ENCODE data around the gene FGF2.
A peak's percentile ranks its signal among the peaks of the same experiment; 100 is the strongest.

Gene FGF2

GRCh38 chr4:122882857-122883735 is 56.5 kb downstream of the FGF2 start:
- no peak for DNase-seq (ENCODE audit: extremely low spot score, insufficient read length, low read depth)
- FAIRE-seq = no peak

DNA sequence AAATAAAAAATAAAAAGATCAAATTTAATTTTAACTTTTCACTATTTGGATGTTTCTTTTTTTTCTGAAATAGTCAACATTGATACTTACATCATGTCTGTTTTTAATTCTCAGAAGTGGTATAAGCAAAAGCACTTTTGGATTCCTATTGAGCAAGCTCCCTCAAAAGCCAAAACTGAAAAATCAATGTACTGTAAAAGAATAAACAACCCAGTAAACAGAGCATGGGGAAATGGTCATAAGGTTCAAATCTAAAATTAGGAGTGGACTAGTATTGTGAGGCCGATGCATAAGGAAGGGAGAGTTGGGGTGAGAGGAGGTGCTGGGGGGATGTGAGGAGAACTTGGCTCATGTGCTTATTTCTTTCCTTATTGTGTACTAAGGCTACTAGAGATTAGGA is 57.9 kb downstream of the FGF2 start:
- FAIRE-seq = no peak
- DNase-seq (ENCODE audit: extremely low spot score, insufficient read length, low read depth) = no peak

DNA sequence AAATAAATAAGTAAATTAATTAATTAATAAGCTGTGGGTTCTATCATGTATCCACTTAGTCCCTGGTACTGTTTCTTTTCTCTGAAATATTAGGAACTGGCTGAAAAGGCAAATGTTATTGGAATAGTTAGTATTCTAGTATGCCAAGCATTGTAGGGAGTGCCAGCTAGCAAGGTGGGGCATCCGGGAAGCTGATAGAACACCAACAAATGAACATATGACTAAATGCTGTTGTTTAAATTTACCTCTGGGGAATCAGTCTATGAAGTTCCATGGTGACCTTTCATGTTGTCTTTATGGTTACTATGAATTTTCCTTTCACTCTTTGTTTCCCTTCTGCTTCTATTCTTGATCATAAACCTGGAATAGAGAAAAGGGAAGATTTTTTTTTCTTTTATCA is 63.1 kb downstream of the FGF2 start:
- DNase-seq (ENCODE audit: extremely low spot score, insufficient read length, low read depth) (no peak), FAIRE-seq (no peak)

DNA sequence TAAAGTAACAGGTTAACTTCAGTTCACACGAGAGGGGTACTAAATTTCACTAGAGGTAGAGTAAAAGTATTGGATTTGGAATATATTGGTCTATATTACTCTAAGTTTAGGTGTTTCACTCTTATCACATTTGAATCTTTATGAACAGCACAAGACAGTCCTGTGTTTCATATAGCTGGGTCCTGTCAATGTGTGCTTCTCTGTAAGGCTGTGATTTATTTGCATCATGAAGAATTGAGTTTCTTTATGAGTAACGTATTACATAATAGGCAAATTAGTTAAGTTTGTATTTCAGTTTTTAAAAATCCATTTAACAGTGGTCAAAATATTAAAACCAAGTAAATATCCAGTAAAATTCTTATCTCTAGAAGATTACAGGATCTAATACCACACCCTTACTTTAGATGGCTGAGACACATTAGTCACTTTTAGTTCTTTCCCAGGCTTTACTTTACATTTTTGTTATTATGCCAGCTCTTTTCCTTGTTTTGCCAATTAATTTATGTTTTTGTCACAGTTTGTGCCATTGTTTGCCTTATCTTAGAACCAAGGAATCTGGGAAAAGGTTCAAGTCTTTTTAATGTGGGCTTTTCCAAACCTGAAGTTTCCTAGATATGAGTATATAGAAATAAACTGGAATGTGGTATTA is 63.6 kb downstream of the FGF2 start:
- DNase-seq (ENCODE audit: extremely low spot score, insufficient read length, low read depth) (no peak), FAIRE-seq (no peak)

DNA sequence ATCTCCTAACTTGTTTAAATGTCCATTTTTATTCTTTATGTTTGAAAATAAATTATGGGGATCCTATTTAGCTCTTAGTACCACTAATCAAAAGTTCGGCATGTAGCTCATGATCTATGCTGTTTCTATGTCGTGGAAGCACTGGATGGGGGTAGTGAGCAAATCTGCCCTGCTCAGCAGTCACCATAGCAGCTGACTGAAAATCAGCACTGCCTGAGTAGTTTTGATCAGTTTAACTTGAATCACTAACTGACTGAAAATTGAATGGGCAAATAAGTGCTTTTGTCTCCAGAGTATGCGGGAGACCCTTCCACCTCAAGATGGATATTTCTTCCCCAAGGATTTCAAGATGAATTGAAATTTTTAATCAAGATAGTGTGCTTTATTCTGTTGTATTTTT is 68.2 kb downstream of the FGF2 start:
- FAIRE-seq = no peak
- no peak for DNase-seq (ENCODE audit: extremely low spot score, insufficient read length, low read depth)

DNA sequence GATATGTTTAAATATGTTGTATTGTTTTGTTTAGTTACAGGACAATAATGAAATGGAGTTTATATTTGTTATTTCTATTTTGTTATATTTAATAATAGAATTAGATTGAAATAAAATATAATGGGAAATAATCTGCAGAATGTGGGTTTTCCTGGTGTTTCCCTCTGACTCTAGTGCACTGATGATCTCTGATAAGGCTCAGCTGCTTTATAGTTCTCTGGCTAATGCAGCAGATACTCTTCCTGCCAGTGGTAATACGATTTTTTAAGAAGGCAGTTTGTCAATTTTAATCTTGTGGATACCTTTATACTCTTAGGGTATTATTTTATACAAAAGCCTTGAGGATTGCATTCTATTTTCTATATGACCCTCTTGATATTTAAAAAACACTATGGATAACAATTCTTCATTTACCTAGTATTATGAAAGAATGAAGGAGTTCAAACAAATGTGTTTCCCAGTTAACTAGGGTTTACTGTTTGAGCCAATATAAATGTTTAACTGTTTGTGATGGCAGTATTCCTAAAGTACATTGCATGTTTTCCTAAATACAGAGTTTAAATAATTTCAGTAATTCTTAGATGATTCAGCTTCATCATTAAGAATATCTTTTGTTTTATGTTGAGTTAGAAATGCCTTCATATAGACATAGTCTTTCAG is 68.8 kb downstream of the FGF2 start:
- FAIRE-seq = no peak
- DNase-seq (ENCODE audit: extremely low spot score, insufficient read length, low read depth) = no peak

DNA sequence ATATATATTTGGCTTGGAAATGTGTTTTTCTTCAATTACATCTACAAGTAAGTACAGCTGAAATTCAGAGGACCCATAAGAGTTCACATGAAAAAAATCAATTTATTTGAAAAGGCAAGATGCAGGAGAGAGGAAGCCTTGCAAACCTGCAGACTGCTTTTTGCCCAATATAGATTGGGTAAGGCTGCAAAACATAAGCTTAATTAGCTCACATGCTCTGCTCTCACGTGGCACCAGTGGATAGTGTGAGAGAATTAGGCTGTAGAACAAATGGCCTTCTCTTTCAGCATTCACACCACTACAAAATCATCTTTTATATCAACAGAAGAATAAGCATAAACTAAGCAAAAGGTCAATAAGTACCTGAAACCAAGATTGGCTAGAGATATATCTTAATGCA is 69.6 kb downstream of the FGF2 start:
- DNase-seq (ENCODE audit: extremely low spot score, insufficient read length, low read depth) = no peak
- peak; percentile 5 for FAIRE-seq

DNA sequence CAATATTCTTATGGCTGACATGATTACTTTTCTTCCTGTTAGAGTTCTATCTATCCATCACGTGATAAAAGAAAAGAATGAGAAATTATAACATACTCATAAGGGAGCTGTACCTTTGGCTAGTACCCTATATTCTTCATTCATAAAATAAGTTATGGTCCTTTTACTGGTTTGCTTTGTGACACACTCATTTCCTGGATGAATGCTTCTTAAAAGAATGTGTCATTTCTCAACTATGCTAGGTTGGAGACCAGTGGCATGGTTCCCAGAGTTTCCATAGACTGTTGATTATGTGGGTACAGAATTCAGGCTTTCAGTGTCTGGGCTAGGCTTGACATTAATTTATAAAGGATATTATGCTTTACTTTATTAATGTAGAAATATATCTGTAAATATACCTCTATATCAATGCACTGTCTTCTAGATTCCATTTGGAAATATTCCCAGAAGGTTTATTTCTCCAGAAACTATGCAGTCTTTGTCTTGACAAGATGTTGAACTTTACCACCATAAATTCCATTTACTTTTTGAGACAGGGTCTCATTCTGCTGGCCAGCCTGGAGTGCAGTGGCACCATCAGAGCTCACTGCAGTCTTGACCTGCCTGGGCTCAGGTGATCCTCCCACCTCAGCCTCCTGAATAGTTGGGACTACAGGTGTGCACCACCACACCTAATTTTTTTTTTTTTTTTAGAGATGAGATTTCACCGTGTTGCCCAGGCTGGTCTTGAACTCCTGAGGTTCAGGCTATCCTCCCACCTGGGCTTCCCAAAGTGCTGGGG is 71.9 kb downstream of the FGF2 start:
- DNase-seq (ENCODE audit: extremely low spot score, insufficient read length, low read depth) (no peak), FAIRE-seq (no peak)

- no peak for FAIRE-seq
- DNase-seq (ENCODE audit: extremely low spot score, insufficient read length, low read depth) = no peak
Observed at GRCh38 chr4:122899682-122900081, 73.1 kb downstream of the FGF2 start.

DNA sequence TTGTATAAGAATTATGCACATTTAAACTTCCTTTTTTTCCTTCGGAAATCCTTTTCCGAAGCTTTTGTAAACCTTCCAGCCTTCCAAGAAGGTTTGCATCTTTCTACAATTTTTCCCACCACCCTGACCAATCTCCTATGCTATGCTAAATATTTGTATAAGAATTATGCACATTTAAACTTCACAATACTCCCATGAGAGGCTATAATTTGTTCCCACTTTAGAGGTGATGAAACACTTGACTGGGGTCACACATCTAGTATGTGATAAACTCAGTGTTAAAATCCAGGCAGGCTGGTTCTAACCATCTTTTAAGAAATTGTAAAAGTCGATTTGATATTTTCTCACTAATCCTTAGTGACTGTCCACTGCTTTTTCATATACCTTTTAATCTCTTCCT is 73.7 kb downstream of the FGF2 start:
- FAIRE-seq (no peak), DNase-seq (ENCODE audit: extremely low spot score, insufficient read length, low read depth) (no peak)

DNA sequence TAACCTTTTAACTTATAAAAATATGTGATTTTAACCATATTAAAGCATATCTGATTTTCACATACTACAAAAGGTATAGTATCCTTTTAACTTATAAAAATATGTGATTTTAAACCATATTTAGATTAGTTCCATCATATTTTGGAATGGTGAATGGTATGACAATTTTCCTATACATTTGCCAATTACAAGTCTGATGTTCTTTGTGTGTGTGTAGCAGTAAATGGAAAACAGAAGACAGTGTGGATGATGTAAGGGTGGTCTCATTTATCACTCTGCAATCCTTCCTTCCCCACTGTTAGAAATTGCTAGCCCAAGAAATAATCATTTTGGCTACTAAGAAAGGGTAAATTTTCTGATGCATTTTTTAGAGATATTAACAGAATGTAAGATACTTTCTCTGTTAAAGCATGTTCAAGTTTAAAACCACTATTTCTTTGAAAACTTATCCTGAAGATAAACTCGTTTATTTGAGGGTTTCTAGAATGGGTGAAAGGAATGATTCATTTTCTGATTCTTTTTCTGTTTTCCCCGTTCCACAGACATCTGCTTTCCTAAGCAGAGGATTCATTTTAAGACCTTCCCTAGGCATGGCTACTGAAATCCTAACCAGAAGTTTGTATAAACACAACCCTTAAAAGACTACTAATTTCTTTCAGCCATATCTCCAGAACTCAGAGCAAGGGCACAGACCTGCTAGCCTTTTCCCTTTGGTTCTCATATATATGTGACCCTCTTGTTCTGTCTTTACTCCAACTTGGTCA is 74.8 kb downstream of the FGF2 start:
- FAIRE-seq = no peak
- no peak for DNase-seq (ENCODE audit: extremely low spot score, insufficient read length, low read depth)

DNA sequence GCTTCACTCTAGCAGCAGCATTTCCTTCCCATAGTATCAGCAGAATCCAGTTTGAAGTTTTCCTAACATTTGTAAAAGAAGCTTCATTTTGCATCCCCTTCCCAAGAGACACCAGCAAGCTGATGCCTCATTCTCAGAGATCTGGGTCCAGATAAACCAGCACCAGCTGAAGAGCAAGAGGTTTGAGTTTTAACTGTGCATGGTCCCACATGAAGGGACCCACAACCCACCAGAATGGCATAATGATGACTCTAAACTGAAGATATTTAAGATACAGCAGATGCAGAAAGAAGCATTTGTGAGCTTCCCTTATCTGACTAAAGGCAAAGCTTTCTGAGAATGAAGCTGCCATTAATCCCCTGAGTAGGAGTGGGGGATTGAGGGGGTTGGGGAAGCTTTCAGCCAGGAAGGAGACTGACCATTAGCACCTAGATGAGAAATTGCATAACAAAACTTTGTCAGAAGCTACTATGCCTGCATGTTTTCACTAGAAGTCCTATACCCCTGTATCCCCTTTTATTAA is 77.2 kb downstream of the FGF2 start:
- DNase-seq (ENCODE audit: extremely low spot score, insufficient read length, low read depth) (no peak), FAIRE-seq (no peak)

- no peak for DNase-seq (ENCODE audit: extremely low spot score, insufficient read length, low read depth)
- no peak for FAIRE-seq
Observed at GRCh38 chr4:122906859-122907305, 80.3 kb downstream of the FGF2 start.

GRCh38 chr4:122908223-122908622 is 81.6 kb downstream of the FGF2 start:
- DNase-seq (ENCODE audit: extremely low spot score, insufficient read length, low read depth) = no peak
- FAIRE-seq = no peak

GRCh38 chr4:122909683-122910082 is 83.1 kb downstream of the FGF2 start:
- DNase-seq (ENCODE audit: extremely low spot score, insufficient read length, low read depth) = no peak
- no peak for FAIRE-seq

DNA sequence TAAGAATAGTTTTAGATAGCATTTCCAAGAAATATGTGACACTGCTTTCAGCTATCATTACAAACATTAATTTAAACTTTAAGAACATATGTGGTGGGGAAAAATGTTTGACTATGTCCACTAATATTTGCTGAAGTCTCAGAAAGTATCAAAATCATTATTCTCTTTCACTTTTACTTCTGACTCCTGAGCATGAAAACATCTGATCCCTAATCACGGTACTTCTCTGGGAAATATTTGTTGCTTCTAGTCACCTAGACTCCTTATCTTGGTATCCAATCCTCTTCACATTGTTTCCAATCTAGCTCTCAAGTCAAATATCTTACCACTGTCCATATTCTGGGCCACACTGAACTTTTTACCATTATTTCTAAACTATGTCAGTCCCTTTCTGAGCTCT is 85.0 kb downstream of the FGF2 start:
- no peak for DNase-seq (ENCODE audit: extremely low spot score, insufficient read length, low read depth)
- FAIRE-seq = no peak

DNA sequence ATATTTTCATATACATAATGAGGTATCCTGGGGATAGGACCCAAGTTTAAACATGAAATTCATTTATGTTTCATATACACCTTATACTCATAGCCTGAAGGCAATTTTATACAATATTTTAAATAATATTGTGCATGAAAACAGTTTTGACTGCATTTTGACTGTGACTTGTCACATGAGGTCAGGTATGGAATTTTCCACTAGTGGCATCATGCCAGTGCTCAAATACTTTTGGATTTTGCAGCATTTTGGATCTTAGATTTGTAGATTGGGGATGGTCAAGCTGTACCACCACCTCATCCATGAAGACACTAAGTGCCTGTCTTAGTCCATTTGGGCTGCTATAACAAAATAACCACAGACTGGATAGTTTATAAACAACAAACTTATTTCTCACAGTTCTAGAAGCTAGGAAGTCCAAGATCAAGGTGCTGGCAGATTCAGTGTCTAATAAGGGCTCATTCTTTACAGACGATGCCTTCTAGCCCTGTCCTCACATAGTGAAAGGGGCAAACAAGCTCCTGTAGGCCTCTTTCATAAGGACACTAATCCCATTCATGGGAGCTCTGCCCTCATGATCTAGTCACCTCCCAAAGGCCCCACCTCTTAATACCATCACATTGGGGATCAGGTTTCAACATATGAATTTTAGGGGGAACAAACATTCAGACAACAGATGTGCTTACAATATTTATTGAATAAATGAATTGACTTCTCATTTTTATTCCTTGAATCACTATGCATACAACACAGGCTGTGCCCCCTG is 86.4 kb downstream of the FGF2 start:
- FAIRE-seq = no peak
- DNase-seq (ENCODE audit: extremely low spot score, insufficient read length, low read depth) = no peak

- DNase-seq (ENCODE audit: extremely low spot score, insufficient read length, low read depth) (no peak), FAIRE-seq (peak; percentile 76)
Observed at GRCh38 chr4:122914292-122914904, 87.8 kb downstream of the FGF2 start.
